KOPT-K1 (cell line): ENCODE results near the gene RAB33B.

Experiments used
- H3K27ac ChIP-seq: fragments of 200-600 bp; sonication (generic); 2 replicates; pipeline ENCODE4 v1.5.1; 2016; ENCODE audit warnings: antibody characterized with exemption, mild to moderate bottlenecking, low read depth, low read length; ENCODE audit not compliant: poor library complexity, severe bottlenecking
- H3K36me3 ChIP-seq: fragments of 200-600 bp; sonication (generic); 2 replicates; pipeline ENCODE4 v1.5.1; 2017; ENCODE audit warnings: antibody characterized with exemption, mild to moderate bottlenecking, low read length, moderate library complexity; ENCODE audit not compliant: insufficient read depth
- H3K9me3 ChIP-seq: fragments of 200-600 bp; sonication (generic); 2 replicates; pipeline ENCODE4 v1.5.1; 2017; ENCODE audit warnings: antibody characterized with exemption, low read length, mild to moderate bottlenecking; ENCODE audit not compliant: insufficient read depth, poor library complexity, severe bottlenecking

Gene RAB33B

GRCh38 chr4:139476363-139476762 lies 22.4 kb downstream of the RAB33B start:
- Histone ChIP-seq H3K9me3 (peaks cover 8% of the 10 kb centered on the region), H3K36me3 (peaks cover 11% of the 10 kb centered on the region), H3K27ac (no peak overlapping the region)

- no peak overlapping the region for H3K27ac ChIP-seq
- no peaks in the 10 kb centered on the region for H3K36me3 ChIP-seq
- no peaks in the 10 kb centered on the region for H3K9me3 ChIP-seq
Measured at GRCh38 chr4:139481465-139481864, 27.5 kb downstream of the RAB33B start.

GRCh38 chr4:139483000-139483399 lies 29.1 kb downstream of the RAB33B start:
- H3K9me3 ChIP-seq = no peaks in the 10 kb centered on the region
- no peak overlapping the region for H3K27ac ChIP-seq
- no peaks in the 10 kb centered on the region for H3K36me3 ChIP-seq

- Histone ChIP-seq H3K9me3 (no peaks in the 10 kb centered on the region), H3K27ac (no peak overlapping the region), H3K36me3 (no peaks in the 10 kb centered on the region)
Measured at GRCh38 chr4:139484783-139485311, 30.9 kb downstream of the RAB33B start.

GRCh38 chr4:139488442-139488841 lies 34.5 kb downstream of the RAB33B start:
- Histone ChIP-seq H3K9me3 (no peaks in the 10 kb centered on the region), H3K36me3 (no peaks in the 10 kb centered on the region), H3K27ac (no peak overlapping the region)

GRCh38 chr4:139489638-139490037 lies 35.7 kb downstream of the RAB33B start:
- Histone ChIP-seq H3K27ac (no peak overlapping the region), H3K9me3 (no peaks in the 10 kb centered on the region), H3K36me3 (no peaks in the 10 kb centered on the region)

- Histone ChIP-seq H3K9me3 (no peaks in the 10 kb centered on the region), H3K36me3 (no peaks in the 10 kb centered on the region), H3K27ac (no peak overlapping the region)
Measured at GRCh38 chr4:139492429-139492828, 38.5 kb downstream of the RAB33B start.

GRCh38 chr4:139493176-139493575 lies 39.3 kb downstream of the RAB33B start:
- no peaks in the 10 kb centered on the region for H3K9me3 ChIP-seq
- H3K27ac ChIP-seq = no peak overlapping the region
- no peaks in the 10 kb centered on the region for H3K36me3 ChIP-seq

GRCh38 chr4:139499186-139499585 lies 45.3 kb downstream of the RAB33B start:
- Histone ChIP-seq H3K9me3 (no peaks in the 10 kb centered on the region), H3K36me3 (no peaks in the 10 kb centered on the region), H3K27ac (no peak overlapping the region)

GRCh38 chr4:139501117-139501516 lies 47.2 kb downstream of the RAB33B start:
- no peak overlapping the region for H3K27ac ChIP-seq
- no peaks in the 10 kb centered on the region for H3K36me3 ChIP-seq
- no peaks in the 10 kb centered on the region for H3K9me3 ChIP-seq

- Histone ChIP-seq H3K27ac (no peak overlapping the region), H3K9me3 (no peaks in the 10 kb centered on the region)
Measured at GRCh38 chr4:139501527-139501926, 47.6 kb downstream of the RAB33B start.

GRCh38 chr4:139501927-139502899 lies 48.3 kb downstream of the RAB33B start:
- Histone ChIP-seq H3K36me3 (no peaks in the 10 kb centered on the region), H3K27ac (no peak overlapping the region), H3K9me3 (no peaks in the 10 kb centered on the region)

More at GRCh38 chr4:139501527-139501926, 47.6 kb downstream of the RAB33B start:
- H3K36me3 ChIP-seq = no peaks in the 10 kb centered on the region

- no peaks in the 10 kb centered on the region for H3K9me3 ChIP-seq
- 0 out of 2 replicates have a peak, but pooled peaks cover 1% of the 10 kb centered on the region for H3K36me3 ChIP-seq
- no peak overlapping the region for H3K27ac ChIP-seq
Measured at GRCh38 chr4:139503622-139504166, 49.8 kb downstream of the RAB33B start.

GRCh38 chr4:139506774-139507173 lies 52.9 kb downstream of the RAB33B start:
- H3K36me3 ChIP-seq = peaks cover 15% of the 10 kb centered on the region
- no peak overlapping the region for H3K27ac ChIP-seq
- H3K9me3 ChIP-seq = no peaks in the 10 kb centered on the region

GRCh38 chr4:139508581-139509237 lies 54.8 kb downstream of the RAB33B start:
- Histone ChIP-seq H3K36me3 (peaks cover 19% of the 10 kb centered on the region), H3K27ac (no peak overlapping the region), H3K9me3 (no peaks in the 10 kb centered on the region)
